ENCODE results near the gene POPDC2. TPM values are rescaled to one million over a fixed set of nuclear protein-coding genes. Genes with fewer than 3 reads are reported as not detected.
A peak's percentile ranks its signal among the peaks of the same experiment; 100 is the strongest.

The POPDC2 gene
- total RNA-seq, 1 donor from 2014 or later: 1.4 TPM

GRCh38 chr3:119637679-119638477 lies 22.5 kb downstream of the POPDC2 start:
- Mint-ChIP-seq H3K4me1 (ENCODE audit: low read depth, unreplicated experiment) (peaks cover 12% of the 10 kb centered on the region), H3K27ac (ENCODE audit: unreplicated experiment) (peak overlapping the region; percentile 97), H3K27me3 (ENCODE audit: unreplicated experiment) (no peaks in the 10 kb centered on the region), H3K9me3 (ENCODE audit: unreplicated experiment) (peaks cover 3% of the 10 kb centered on the region), H3K4me3 (ENCODE audit: unreplicated experiment) (no peak overlapping the region), H3K36me3 (ENCODE audit: unreplicated experiment) (no peaks in the 10 kb centered on the region)
- TF ChIP-seq, protein P1, sequence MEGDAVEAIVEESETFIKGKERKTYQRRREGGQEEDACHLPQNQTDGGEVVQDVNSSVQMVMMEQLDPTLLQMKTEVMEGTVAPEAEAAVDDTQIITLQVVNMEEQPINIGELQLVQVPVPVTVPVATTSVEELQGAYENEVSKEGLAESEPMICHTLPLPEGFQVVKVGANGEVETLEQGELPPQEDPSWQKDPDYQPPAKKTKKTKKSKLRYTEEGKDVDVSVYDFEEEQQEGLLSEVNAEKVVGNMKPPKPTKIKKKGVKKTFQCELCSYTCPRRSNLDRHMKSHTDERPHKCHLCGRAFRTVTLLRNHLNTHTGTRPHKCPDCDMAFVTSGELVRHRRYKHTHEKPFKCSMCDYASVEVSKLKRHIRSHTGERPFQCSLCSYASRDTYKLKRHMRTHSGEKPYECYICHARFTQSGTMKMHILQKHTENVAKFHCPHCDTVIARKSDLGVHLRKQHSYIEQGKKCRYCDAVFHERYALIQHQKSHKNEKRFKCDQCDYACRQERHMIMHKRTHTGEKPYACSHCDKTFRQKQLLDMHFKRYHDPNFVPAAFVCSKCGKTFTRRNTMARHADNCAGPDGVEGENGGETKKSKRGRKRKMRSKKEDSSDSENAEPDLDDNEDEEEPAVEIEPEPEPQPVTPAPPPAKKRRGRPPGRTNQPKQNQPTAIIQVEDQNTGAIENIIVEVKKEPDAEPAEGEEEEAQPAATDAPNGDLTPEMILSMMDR (IDR thresholded peaks at IDR 0.05; ENCODE audit: partially characterized antibody, unreplicated experiment): no peak
- DNase-seq: no peak

GRCh38 chr3:119636891-119637611 lies 23.3 kb downstream of the POPDC2 start:
- Mint-ChIP-seq H3K4me1 (ENCODE audit: low read depth, unreplicated experiment) (peaks cover 12% of the 10 kb centered on the region), H3K27me3 (ENCODE audit: unreplicated experiment) (no peaks in the 10 kb centered on the region), H3K4me3 (ENCODE audit: unreplicated experiment) (no peak overlapping the region), H3K36me3 (ENCODE audit: unreplicated experiment) (no peaks in the 10 kb centered on the region), H3K27ac (ENCODE audit: unreplicated experiment) (no peak overlapping the region), H3K9me3 (ENCODE audit: unreplicated experiment) (peaks cover 3% of the 10 kb centered on the region)
- TF ChIP-seq, protein P1 (IDR thresholded peaks at IDR 0.05; ENCODE audit: partially characterized antibody, unreplicated experiment): no peak
- no peak for DNase-seq

DNA sequence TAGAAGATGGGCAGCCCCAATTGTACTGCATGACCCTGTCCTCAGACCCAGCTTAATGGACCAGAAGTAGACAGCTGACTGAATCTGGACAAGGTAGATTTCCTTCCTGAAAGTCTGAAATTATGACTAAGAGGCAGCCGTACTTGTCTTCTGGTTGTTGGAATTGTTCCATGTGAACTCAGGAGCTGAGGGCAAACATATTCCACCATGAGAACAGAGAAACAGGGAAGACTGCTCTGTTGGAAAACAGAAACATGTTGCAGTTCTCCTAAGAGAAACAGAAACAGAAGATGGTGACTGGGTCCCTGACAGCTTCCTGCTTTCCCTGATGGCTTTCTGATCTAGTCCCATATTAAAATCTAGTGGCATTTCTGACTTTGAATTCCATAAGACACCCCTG lies 24.1 kb downstream of the POPDC2 start:
- H3K27me3 Mint-ChIP-seq (ENCODE audit: unreplicated experiment): no peaks in the 10 kb centered on the region

DNA sequence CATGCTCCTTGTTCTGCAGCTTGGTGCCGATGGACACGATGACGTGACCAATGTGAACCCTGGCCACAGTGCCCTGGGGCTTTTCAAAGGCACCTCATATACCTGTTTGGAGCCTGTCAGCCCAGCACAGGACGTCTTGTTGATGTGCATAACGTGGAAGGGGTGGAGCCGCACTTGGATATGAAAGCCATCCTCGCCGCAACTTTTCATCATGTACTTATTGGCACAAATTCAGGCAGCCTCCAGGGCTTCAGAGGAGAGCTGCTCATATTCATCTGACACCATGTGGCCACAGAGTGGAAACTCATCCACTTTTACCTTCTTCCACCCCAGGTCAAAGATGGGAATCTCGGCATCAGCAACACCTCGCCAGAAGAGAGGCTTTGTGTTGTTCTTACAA lies 24.7 kb downstream of the POPDC2 start:
- Mint-ChIP-seq H3K27ac (ENCODE audit: unreplicated experiment) (no peak overlapping the region), H3K9me3 (ENCODE audit: unreplicated experiment) (peaks cover 3% of the 10 kb centered on the region), H3K4me3 (ENCODE audit: unreplicated experiment) (no peak overlapping the region), H3K27me3 (ENCODE audit: unreplicated experiment) (no peaks in the 10 kb centered on the region), H3K36me3 (ENCODE audit: unreplicated experiment) (no peaks in the 10 kb centered on the region), H3K4me1 (ENCODE audit: low read depth, unreplicated experiment) (peaks cover 15% of the 10 kb centered on the region)
- TF ChIP-seq, protein P1 (IDR thresholded peaks at IDR 0.05; ENCODE audit: partially characterized antibody, unreplicated experiment): no peak
- no peak for DNase-seq

More for the DNA sequence above, 24.1 kb downstream of the POPDC2 start:
- Mint-ChIP-seq H3K36me3 (ENCODE audit: unreplicated experiment) (no peaks in the 10 kb centered on the region), H3K4me1 (ENCODE audit: low read depth, unreplicated experiment) (peaks cover 12% of the 10 kb centered on the region), H3K4me3 (ENCODE audit: unreplicated experiment) (no peak overlapping the region), H3K27ac (ENCODE audit: unreplicated experiment) (no peak overlapping the region), H3K9me3 (ENCODE audit: unreplicated experiment) (peaks cover 3% of the 10 kb centered on the region)
- TF ChIP-seq, protein P1 (IDR thresholded peaks at IDR 0.05; ENCODE audit: partially characterized antibody, unreplicated experiment): no peak
- DNase-seq: no peak

GRCh38 chr3:119632829-119633228 lies 27.6 kb downstream of the POPDC2 start:
- Mint-ChIP-seq H3K4me3 (ENCODE audit: unreplicated experiment) (no peak overlapping the region), H3K27me3 (ENCODE audit: unreplicated experiment) (no peaks in the 10 kb centered on the region), H3K36me3 (ENCODE audit: unreplicated experiment) (no peaks in the 10 kb centered on the region), H3K27ac (ENCODE audit: unreplicated experiment) (no peak overlapping the region), H3K4me1 (ENCODE audit: low read depth, unreplicated experiment) (peaks cover 5% of the 10 kb centered on the region), H3K9me3 (ENCODE audit: unreplicated experiment) (peaks cover 2% of the 10 kb centered on the region)
- TF ChIP-seq, protein P1 (IDR thresholded peaks at IDR 0.05; ENCODE audit: partially characterized antibody, unreplicated experiment): no peak
- no peak for DNase-seq
